ENCODE results near the gene SERINC3.

SERINC3 gene

GRCh38 chr20:44456611-44457010 lies 65.3 kb downstream of the SERINC3 start:
- no peaks in the 10 kb centered on the region for H3K36me3 ChIP-seq (ENCODE audit: control insufficient read depth, insufficient read depth, low read length)
- H3K27me3 ChIP-seq (ENCODE audit: control insufficient read depth, insufficient read depth, low read length), result no peaks in the 10 kb centered on the region
- H3K9me3 ChIP-seq (ENCODE audit: control insufficient read depth, low read length), result no peaks in the 10 kb centered on the region
- H3K4me3 ChIP-seq (ENCODE audit: low read length), result no peak overlapping the region
- H3K9ac ChIP-seq (ENCODE audit: low read length), result no peak overlapping the region
- peaks cover 6% of the 10 kb centered on the region for H3K4me1 ChIP-seq (ENCODE audit: control insufficient read depth, insufficient read depth, low read length)

DNA sequence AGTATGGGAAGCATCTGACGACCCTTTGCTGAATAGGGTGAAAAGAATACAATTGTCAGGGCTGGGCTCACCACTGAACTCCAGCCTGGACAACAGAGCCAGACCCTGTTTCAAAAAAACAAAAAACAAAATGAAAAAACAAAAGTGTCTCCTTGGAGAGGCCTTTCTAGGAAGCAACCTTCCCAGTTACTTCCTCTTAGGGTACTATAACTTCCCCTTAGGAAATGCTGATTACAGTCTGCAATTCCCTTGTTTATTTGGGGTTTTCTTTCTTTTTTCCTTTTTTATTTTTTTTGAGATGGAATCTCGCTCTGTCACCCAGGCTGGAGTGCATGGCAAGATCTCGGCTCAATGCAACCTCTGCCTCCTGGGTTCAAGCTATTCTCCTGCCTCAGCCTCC lies 66.7 kb downstream of the SERINC3 start:
- H3K27me3 ChIP-seq (ENCODE audit: control insufficient read depth, insufficient read depth, low read length), result no peaks in the 10 kb centered on the region
- no peaks in the 10 kb centered on the region for H3K36me3 ChIP-seq (ENCODE audit: control insufficient read depth, insufficient read depth, low read length)
- no peak overlapping the region for H3K4me3 ChIP-seq (ENCODE audit: low read length)
- H3K9ac ChIP-seq (ENCODE audit: low read length), result no peak overlapping the region
- peaks cover 13% of the 10 kb centered on the region for H3K4me1 ChIP-seq (ENCODE audit: control insufficient read depth, insufficient read depth, low read length)
- no peaks in the 10 kb centered on the region for H3K9me3 ChIP-seq (ENCODE audit: control insufficient read depth, low read length)

DNA sequence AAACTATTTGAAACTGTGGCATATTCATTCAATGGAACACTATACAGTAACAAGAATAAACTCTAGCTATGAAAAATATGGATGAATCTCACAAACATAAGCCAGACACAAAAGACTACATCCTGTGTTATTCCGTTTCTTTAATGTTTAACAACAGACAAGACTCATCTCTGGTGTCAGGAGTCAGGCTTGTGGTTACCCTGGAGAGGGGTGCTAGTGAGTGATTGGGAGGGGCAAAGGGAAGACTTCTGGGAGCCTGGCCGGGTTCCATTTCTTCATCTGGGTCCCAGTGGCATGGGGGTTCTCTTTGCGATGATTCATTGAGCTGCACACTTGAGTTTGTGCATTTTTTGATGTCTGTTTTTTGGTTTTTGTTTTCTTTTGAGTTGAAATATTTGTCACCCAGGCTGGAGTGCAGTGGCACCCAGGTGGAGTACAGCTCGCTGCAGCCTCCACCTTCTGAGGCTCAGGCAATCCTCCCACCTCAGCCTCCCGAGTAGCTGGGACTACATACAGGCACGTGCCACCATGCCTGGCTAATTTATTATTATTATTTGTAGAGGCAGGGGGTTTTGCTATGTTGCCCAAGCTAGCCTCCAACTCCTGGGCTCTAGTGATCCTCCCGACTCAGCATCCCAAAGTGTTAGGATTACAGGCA lies 67.4 kb downstream of the SERINC3 start:
- Histone ChIP-seq H3K27me3 (ENCODE audit: control insufficient read depth, insufficient read depth, low read length) (no peaks in the 10 kb centered on the region), H3K4me3 (ENCODE audit: low read length) (no peak overlapping the region), H3K9me3 (ENCODE audit: control insufficient read depth, low read length) (no peaks in the 10 kb centered on the region), H3K36me3 (ENCODE audit: control insufficient read depth, insufficient read depth, low read length) (no peaks in the 10 kb centered on the region), H3K9ac (ENCODE audit: low read length) (no peak overlapping the region), H3K4me1 (ENCODE audit: control insufficient read depth, insufficient read depth, low read length) (peaks cover 13% of the 10 kb centered on the region)

- Histone ChIP-seq H3K4me1 (ENCODE audit: control insufficient read depth, insufficient read depth, low read length) (peaks cover 14% of the 10 kb centered on the region), H3K27me3 (ENCODE audit: control insufficient read depth, insufficient read depth, low read length) (no peaks in the 10 kb centered on the region), H3K4me3 (ENCODE audit: low read length) (no peak overlapping the region), H3K9ac (ENCODE audit: low read length) (no peak overlapping the region), H3K9me3 (ENCODE audit: control insufficient read depth, low read length) (no peaks in the 10 kb centered on the region), H3K36me3 (ENCODE audit: control insufficient read depth, insufficient read depth, low read length) (no peaks in the 10 kb centered on the region)
These were observed 70.9 kb downstream of the SERINC3 start for GRCh38 chr20:44450903-44451450.

GRCh38 chr20:44450281-44450889 lies 71.5 kb downstream of the SERINC3 start:
- no peaks in the 10 kb centered on the region for H3K36me3 ChIP-seq (ENCODE audit: control insufficient read depth, insufficient read depth, low read length)
- no peak overlapping the region for H3K9ac ChIP-seq (ENCODE audit: low read length)
- H3K4me3 ChIP-seq (ENCODE audit: low read length), result no peak overlapping the region
- no peaks in the 10 kb centered on the region for H3K27me3 ChIP-seq (ENCODE audit: control insufficient read depth, insufficient read depth, low read length)
- H3K9me3 ChIP-seq (ENCODE audit: control insufficient read depth, low read length), result no peaks in the 10 kb centered on the region
- H3K4me1 ChIP-seq (ENCODE audit: control insufficient read depth, insufficient read depth, low read length), result peaks cover 19% of the 10 kb centered on the region

DNA sequence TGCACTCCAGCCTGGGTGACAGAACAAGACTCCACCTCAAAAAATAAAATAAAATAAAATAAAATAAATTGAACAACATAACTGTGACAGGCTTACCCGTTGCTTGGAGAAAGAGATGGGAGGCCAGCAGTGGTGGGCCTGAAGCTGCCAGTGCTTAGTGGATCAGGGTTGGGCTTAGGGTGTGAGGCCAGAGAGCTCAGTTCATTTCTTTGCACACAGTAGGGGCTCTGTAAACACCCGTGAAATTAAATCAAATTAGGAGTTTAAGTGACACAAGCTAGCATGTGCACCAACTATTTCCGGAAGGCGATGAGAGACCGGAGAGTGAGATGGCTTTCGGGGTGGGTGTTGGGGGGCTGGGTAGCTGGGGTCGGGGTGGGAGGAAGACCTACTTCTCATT lies 72.0 kb downstream of the SERINC3 start:
- Histone ChIP-seq H3K4me3 (ENCODE audit: low read length) (no peak overlapping the region), H3K9me3 (ENCODE audit: control insufficient read depth, low read length) (no peaks in the 10 kb centered on the region)

DNA sequence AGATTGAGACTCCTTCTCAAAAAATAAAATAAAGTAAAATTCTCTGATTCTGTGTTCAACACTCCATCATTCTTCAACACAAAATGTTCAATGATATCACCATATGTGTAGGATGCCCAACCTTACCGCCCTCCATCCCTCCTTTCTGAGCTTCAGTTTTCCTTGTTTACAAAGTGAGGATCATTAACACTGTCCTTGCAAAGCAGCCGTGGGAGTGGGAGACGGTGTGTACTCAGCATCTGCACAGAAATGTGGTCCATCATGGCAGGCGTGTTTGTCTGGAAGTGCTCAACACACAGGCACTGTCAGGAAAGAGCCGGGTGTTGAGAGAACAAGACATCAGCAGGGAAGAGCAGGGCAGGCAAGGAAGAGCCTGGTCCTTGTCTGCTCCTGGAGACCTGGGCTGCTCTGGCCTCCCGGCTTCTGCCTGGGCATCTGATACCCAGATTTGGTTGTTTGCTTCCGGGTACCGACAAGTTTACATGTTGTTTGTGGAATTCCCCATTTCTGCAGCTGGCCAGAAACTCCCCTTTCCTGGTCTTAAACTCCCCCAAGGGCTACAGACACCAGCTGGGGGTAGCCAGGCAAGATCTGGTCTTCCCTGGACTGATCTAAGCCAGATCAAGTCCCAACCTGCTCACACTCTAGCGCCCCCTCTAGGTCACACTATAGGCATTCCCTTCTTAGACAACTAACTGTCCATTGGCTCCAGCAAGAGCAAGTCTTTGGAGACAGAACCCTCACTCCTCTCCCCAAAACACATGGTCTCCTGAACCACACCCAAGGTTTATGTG lies 72.9 kb downstream of the SERINC3 start:
- Histone ChIP-seq H3K27me3 (ENCODE audit: control insufficient read depth, insufficient read depth, low read length) (no peaks in the 10 kb centered on the region), H3K36me3 (ENCODE audit: control insufficient read depth, insufficient read depth, low read length) (no peaks in the 10 kb centered on the region), H3K4me3 (ENCODE audit: low read length) (no peak overlapping the region), H3K9me3 (ENCODE audit: control insufficient read depth, low read length) (no peaks in the 10 kb centered on the region), H3K4me1 (ENCODE audit: control insufficient read depth, insufficient read depth, low read length) (peaks cover 19% of the 10 kb centered on the region), H3K9ac (ENCODE audit: low read length) (no peak overlapping the region)

More for the DNA sequence above, 72.0 kb downstream of the SERINC3 start:
- Histone ChIP-seq H3K4me1 (ENCODE audit: control insufficient read depth, insufficient read depth, low read length) (peaks cover 19% of the 10 kb centered on the region), H3K36me3 (ENCODE audit: control insufficient read depth, insufficient read depth, low read length) (no peaks in the 10 kb centered on the region), H3K27me3 (ENCODE audit: control insufficient read depth, insufficient read depth, low read length) (no peaks in the 10 kb centered on the region), H3K9ac (ENCODE audit: low read length) (no peak overlapping the region)

DNA sequence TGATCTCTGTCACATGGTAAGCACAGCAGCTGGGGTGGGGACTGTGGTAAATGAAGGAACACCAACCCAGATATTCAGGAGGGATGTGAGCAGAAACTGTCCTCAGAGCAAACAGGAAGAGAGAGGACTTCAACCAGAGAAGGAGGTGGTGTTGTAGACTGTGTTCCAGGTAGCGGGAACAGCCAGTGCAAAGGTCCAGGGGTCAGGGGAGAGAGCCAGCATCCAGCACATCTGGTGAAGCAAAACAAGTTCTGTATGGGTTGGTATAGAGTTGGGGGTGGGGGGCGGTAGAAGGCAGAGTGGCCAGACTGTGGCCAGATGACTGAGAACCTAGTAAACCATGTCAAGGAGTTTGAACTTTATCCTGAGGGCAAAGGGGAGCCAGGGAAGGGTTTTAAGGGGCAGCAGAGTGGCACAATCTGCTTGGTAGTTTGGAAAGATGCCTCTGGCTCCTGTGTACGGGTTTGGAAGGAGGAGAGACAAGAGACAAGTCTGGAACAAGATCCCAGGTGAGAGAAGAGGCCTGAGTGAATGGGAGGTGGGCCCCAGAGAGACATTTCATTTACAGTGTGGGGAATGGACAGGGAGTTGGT lies 73.9 kb downstream of the SERINC3 start:
- H3K9me3 ChIP-seq (ENCODE audit: control insufficient read depth, low read length), result no peaks in the 10 kb centered on the region
- no peak overlapping the region for H3K4me3 ChIP-seq (ENCODE audit: low read length)
- no peaks in the 10 kb centered on the region for H3K27me3 ChIP-seq (ENCODE audit: control insufficient read depth, insufficient read depth, low read length)
- no peaks in the 10 kb centered on the region for H3K36me3 ChIP-seq (ENCODE audit: control insufficient read depth, insufficient read depth, low read length)
- no peak overlapping the region for H3K9ac ChIP-seq (ENCODE audit: low read length)
- peaks cover 19% of the 10 kb centered on the region for H3K4me1 ChIP-seq (ENCODE audit: control insufficient read depth, insufficient read depth, low read length)

Measured in mucosa of stomach (tissue), 1 donor.